ENCODE results near the gene RFC2. TPM values are rescaled to one million over a fixed set of nuclear protein-coding genes. Genes with fewer than 3 reads are reported as not detected.

Gene RFC2
- total and polyA plus RNA-seq, 10 of the 15 experiments (the other 5 are each of a cell fraction or from before 2014, with no cell fraction given): 25.8 to 145 (median 90.9) TPM

DNA sequence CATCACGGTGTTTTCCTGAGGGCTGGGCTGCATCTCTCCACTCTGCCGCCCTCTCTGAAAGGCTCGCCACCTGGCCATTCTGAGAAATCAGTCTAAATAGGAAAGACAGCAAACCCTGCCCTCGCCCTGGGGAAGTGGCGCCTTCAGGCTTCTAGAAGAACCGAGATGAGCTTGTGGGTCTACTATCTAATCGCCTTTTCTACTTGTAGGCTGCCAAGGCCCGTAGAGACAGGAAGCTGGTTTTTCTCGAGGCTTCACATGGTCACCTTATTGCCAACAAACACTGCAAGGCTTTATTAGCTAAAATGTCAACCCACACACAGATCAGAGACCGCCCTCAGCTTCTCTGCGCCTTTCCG, 23.0 kb downstream of the RFC2 start (continued):
- TF ChIP-seq ETV6 (conservative IDR thresholded peaks at IDR 0.05 in 1 of 2, IDR thresholded peaks at IDR 0.05 in 1 of 2; ENCODE audit: borderline replicate concordance in 1 of 2, low read depth in 1 of 2) (peak in 1 of 2 experiments; percentile 30; a peak in 1 of 4 replicates), PML (IDR thresholded peaks at IDR 0.05; ENCODE audit: low read length) (no peak), POLR2AphosphoS2 (IDR thresholded peaks at IDR 0.05; ENCODE audit: low read depth, low read length) (peak; percentile 45; the same call in 1 of the 2 replicates), ZBTB33 (IDR thresholded peaks at IDR 0.05) (no peak), BACH1 (IDR thresholded peaks at IDR 0.05; ENCODE audit: borderline replicate concordance) (no peak), TCF7 (IDR thresholded peaks at IDR 0.05; ENCODE audit: borderline replicate concordance) (no peak), NR2C1 (IDR thresholded peaks at IDR 0.05) (no peak), CHD2 (IDR thresholded peaks at IDR 0.05; ENCODE audit: borderline replicate concordance, low read depth, low read length) (no peak), SRF (IDR thresholded peaks at IDR 0.05; ENCODE audit: low read depth in 2 of 2, low read length in 2 of 2) (no peak), RCOR1 (conservative IDR thresholded peaks at IDR 0.05; ENCODE audit: low read depth, low read length) (no peak), ZSCAN29 (IDR thresholded peaks at IDR 0.05) (0 out of 2 replicates have a peak, but pooled peaks have one; percentile 39), SKIL (IDR thresholded peaks at IDR 0.05; ENCODE audit: low read depth, poor library complexity, severe bottlenecking) (no peak), ZNF217 (IDR thresholded peaks at IDR 0.05) (no peak), SMARCA5 (IDR thresholded peaks at IDR 0.05) (peak; percentile 15; the same call in 1 of the 2 replicates), RELB (IDR thresholded peaks at IDR 0.05; ENCODE audit: low read depth) (no peak)
- TF ChIP-seq, protein P1, sequence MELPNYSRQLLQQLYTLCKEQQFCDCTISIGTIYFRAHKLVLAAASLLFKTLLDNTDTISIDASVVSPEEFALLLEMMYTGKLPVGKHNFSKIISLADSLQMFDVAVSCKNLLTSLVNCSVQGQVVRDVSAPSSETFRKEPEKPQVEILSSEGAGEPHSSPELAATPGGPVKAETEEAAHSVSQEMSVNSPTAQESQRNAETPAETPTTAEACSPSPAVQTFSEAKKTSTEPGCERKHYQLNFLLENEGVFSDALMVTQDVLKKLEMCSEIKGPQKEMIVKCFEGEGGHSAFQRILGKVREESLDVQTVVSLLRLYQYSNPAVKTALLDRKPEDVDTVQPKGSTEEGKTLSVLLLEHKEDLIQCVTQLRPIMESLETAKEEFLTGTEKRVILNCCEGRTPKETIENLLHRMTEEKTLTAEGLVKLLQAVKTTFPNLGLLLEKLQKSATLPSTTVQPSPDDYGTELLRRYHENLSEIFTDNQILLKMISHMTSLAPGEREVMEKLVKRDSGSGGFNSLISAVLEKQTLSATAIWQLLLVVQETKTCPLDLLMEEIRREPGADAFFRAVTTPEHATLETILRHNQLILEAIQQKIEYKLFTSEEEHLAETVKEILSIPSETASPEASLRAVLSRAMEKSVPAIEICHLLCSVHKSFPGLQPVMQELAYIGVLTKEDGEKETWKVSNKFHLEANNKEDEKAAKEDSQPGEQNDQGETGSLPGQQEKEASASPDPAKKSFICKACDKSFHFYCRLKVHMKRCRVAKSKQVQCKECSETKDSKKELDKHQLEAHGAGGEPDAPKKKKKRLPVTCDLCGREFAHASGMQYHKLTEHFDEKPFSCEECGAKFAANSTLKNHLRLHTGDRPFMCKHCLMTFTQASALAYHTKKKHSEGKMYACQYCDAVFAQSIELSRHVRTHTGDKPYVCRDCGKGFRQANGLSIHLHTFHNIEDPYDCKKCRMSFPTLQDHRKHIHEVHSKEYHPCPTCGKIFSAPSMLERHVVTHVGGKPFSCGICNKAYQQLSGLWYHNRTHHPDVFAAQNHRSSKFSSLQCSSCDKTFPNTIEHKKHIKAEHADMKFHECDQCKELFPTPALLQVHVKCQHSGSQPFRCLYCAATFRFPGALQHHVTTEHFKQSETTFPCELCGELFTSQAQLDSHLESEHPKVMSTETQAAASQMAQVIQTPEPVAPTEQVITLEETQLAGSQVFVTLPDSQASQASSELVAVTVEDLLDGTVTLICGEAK (IDR thresholded peaks at IDR 0.05; ENCODE audit: borderline replicate concordance): no peak
- TF ChIP-seq, protein P2, sequence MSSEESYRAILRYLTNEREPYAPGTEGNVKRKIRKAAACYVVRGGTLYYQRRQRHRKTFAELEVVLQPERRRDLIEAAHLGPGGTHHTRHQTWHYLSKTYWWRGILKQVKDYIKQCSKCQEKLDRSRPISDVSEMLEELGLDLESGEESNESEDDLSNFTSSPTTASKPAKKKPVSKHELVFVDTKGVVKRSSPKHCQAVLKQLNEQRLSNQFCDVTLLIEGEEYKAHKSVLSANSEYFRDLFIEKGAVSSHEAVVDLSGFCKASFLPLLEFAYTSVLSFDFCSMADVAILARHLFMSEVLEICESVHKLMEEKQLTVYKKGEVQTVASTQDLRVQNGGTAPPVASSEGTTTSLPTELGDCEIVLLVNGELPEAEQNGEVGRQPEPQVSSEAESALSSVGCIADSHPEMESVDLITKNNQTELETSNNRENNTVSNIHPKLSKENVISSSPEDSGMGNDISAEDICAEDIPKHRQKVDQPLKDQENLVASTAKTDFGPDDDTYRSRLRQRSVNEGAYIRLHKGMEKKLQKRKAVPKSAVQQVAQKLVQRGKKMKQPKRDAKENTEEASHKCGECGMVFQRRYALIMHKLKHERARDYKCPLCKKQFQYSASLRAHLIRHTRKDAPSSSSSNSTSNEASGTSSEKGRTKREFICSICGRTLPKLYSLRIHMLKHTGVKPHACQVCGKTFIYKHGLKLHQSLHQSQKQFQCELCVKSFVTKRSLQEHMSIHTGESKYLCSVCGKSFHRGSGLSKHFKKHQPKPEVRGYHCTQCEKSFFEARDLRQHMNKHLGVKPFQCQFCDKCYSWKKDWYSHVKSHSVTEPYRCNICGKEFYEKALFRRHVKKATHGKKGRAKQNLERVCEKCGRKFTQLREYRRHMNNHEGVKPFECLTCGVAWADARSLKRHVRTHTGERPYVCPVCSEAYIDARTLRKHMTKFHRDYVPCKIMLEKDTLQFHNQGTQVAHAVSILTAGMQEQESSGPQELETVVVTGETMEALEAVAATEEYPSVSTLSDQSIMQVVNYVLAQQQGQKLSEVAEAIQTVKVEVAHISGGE (CRISPR knock-in tag; IDR thresholded peaks at IDR 0.05): no peak
